NCI-H748 (cell line): ENCODE measurements around the gene ARRDC1.
"Not testable (repeated sequence)": the region's sequence is repeated elsewhere in the genome, so short reads cannot be mapped to it uniquely, and the experiment has no call there.

Experiments
- DNase-seq: peaks from one replicate; lab custom pipeline; 2025; ENCODE audit not compliant: unreplicated experiment; lab: John Stamatoyannopoulos, UW

The ARRDC1 gene

DNA sequence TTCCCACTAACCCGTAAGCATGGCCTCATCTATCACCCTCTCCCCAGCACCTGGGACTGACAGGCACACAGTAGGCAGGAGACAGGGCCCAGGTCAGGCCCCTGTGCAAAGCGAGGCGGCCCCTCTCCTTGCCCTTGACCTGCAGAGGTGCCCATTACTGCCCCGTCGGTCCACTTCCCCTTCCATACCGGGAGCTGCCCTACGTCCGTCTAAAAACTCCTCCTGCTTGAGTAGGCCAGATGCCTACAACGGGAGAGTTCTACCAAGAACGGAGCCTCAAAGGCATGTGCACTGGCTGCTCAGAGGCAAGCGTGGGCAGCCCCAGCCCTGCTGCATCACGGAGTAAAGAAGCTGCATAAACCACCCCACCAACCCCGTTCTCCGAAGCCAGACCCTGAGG lies 22.1 kb upstream of the ARRDC1 start:
- no peak for DNase-seq

DNA sequence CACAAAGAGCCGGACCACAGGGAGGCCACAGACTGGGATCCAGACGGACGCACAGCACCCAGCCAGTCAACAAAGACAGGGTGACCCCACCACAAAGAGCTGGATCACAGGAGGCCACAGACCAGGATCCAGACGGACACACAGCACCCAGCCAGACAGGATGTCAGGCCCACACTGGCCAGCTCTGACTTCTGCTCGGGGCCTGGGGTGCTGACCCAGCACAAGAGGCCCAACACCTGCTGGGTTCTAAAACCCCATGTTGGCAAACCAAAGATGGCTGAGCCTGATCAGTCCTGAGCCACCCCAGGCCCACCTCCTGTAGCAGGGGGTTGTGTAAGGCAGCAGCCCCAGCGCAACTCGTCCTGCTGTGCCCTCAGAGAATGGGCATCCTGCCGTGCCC lies 21.5 kb upstream of the ARRDC1 start:
- DNase-seq = no peak

DNA sequence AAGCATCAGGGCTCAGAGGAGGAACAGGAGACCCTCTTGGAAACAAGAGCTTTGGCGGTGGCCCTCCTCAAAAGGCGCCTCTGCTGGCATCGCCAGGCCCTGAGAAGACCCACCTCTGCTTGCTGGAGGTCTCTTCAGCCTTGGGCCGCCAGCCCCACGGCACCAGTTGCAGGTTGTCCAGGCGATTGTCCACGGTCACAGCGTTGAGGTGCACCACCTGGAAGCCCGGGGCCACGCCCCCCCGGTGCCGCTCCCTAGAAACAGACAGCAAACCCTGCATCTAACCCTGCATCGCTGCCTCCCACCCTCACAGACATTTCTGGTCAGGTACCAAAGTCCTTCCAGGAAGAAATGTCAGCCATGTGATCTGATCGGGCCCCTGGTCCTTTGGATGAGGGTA lies 18.6 kb upstream of the ARRDC1 start:
- no peak for DNase-seq

DNA sequence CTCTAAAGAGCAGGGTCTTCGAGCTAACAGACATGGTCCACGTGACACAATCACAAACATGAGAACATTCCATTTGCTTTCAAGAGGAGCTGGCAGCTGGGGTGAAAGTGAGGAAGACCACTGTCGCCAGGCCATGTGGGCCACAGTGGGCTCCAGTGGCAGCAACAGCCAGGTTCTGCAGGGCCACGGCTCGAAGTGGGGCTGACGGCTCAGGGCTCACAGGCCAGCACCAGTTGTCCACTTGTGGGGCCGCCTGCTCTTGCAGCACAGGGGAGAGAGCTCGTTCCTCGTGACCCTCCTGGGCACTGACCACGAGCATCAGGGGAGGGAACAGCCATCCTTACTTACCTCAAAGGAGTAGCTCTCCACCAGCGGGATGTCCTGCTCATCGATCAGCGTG lies 17.2 kb upstream of the ARRDC1 start:
- DNase-seq = no peak

DNA sequence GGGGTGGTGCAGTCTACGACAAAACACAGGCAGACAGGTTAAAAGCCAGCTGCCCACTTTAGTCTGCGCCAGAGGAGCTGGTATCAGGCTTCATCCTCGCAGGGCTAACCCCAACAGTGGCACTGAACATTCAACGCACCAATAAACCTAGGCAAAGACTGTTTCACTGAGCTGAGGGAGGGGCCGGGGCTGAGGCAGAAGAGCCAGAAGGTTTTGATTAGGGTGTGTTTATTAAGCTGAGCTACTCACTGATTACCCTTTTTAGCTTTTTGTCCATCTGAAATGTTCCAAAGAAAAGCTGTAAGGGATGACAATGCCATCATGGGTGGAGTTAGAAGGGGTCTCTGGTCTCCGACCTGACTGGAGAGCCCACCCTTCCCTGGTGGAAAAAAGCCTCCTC lies 16.6 kb upstream of the ARRDC1 start:
- no peak for DNase-seq

DNA sequence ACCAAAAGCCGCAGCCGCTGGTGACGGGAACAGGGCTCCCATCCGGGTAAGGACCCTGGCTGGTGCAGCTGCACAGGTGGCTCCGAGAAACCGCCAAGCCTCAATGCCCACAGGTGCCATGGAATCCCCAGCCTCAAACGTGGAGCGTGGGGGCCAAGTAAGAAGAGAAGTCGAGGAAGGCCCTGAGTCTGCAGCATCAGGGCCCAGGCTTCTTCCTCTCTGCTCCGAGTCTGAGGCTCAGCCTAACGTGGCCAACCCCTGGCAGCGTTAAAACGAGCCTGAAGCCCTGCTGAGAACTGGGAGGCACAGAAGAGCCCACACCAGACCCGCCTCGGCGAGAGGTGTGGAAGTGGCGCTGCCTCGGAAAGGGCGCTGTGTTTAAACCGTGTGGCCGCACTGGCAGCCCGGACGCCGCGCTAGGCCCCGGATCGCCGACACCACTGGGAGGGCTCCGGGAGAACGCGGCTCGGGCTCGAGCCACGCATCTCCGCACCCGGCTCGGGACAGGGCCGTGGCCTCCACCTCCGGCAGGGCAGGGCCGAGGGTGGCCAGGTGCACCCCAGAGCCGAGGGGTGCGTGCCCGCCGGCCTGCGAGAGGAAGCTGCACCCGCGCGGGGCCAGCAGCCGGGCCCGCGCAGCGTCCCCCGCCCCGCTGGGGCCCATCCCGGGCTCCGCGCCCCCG lies 15.9 kb upstream of the ARRDC1 start:
- DNase-seq = peak; percentile 28

DNA sequence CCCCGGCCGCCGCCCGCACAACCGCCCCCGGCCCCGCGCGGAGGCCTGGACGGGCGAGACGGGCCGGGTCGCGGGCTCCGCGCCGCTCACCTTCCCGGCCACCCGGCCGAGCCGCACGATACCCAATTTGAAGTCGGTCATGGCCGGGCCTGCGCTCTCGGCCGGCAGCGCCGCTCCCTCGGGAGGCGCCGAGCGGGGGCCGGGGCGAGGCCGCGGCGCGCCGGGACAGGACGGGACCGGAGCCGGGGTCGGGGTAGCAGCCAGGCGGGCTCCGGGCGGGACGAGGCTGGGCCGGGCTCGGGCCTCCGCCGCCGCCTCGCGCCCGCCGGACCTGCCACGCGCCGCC lies 15.4 kb upstream of the ARRDC1 start:
- DNase-seq = peak; percentile 50

DNA sequence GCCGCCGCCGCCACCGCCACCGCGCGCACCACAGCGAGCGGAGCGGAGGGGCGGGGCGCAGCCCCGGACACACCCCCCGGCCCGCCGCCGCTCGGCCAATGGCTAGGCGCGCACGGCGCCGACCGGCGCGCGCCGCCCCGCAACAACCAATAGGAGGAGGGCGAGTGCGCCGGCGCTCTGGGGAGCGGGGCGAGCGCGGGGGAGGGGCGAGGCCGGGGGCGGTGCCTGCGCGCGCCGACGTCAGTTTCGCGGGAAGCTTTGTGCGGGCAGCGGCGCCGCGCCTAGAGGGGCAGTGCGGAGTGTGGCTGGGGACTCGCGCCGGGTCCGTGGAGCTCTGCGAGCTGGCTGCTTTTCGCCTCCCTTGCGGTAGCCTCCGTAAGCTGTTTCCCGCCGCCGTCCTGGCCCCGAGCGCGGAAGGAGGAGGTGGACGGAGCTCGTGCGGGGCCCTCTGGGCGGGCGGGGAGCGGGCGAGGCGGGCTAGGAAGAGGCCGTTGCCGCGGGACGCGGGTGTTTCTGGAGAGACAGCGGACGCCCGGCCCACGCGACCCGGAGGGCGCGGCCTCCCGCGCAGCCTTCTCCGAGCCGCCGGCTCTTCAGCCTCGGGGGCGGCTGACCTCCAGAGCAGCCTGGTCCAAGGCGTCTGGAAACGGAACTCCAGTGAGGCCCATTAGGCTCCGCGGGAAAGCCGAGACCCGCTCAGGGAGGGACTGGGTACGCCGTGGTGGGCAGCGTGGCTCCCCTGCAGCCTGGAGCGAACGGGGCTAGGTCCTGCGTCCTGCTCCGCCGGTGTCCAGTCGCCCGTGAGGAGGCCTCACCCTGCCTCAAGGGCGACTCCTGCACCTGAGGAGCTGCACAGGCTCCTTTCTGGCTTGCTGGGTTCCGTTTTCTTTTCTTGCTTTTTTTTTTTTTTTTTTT lies 14.8 kb upstream of the ARRDC1 start, which contains the start of gene ZMYND19:
TSS of gene ZMYND19 (minus strand) at position 44 of the 915 bp plus-strand sequence. CDS start 249 bp downstream, outside the sequence.
- DNase-seq = peak; percentile 90

DNA sequence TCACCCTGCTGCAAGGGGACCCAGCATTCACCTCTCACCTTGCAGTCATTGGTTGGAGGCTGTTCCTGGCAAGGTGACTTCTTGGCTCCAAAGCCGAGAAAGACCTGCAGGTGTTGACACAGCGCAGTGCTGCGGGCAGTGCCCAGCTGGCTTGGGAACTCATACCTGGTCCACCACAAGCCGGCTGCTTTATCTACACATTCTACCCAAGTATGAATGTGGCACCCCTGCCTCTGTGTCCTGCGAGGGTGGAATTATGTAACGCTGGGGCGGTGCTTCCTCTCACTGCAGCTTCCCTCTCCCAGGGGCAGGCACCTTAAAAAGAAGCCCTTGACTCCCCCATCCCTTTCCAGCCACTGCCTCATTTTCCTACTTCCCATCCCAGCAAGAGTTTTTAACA lies 12.7 kb upstream of the ARRDC1 start:
- DNase-seq = no peak

DNA sequence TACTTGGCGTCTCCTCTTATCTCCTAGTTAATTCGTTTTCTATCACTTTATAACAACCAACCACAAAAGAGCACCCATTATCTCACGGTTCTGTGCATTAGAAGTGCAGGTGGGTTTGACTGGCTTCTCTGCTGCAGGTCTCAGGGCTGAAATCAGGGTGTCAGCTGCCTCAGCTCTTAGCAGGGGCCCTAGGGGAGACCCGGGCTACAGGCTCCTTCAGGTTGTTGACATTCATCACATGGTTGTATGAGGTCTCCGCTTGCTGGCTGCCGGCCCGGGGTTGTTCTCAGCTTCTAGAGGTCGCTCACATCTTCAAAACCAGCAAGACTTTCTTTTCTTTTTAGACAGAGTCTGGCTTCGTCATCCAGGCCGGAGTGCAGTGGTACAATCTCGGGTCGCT lies 12.3 kb upstream of the ARRDC1 start:
- DNase-seq = no peak

DNA sequence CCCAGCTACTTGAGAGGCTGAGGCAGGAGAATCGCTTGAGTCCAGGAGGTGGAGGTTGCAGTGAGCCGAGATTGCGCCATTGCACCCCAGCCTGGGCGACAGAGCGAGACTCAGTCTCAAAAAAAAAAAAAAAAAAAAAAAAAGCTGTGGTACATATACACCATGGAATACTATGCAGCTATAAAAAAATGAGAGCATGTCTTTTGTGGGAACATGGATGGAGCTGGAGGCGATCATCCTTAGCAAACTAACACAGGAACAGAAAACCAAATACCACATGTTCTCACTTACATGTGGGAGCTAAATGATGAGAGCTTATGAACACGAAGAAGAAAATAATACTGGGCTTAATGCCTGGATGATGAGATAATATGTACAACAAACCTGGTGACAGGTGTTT lies 8.9 kb upstream of the ARRDC1 start:
- DNase-seq = not testable (repeated sequence)

DNA sequence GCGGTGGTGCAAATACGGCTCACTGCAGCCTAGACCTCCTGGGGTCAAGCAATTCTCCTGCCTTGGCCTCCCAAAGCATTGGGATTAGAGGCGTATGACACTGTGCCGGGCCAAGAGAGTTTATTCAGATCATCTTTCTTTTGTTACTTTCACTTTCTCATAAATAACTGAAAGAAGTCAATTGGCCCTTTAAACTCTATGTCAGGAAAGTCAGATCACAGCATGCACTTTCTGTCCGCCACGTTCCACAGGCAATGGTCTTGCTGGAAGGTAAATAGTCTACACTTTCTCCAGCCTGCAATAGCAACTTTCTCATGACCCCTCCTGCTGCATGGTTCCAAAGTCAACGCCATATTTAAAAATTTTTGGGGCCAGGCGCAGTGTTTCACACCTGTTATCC lies 6.5 kb upstream of the ARRDC1 start:
- no peak for DNase-seq

DNA sequence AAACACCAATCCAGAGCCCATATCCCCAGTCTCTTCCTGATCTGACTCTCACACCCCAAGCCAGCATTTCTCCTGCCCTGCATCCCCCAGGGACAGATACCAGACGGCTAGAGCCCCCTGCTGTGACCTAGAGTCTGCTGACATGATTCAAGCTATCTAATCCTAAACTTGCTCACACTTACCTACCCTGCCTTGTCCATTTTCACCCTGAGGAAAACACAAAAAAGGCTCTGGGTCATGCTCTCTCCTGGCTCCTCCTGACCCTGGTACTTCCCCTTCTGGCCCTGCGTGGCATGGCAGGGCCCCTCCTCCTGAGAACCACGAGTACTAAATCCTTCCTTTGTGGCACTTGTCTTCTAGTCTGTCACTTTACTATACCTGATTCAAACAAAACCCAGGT lies 2.8 kb upstream of the ARRDC1 start:
- DNase-seq = no peak

DNA sequence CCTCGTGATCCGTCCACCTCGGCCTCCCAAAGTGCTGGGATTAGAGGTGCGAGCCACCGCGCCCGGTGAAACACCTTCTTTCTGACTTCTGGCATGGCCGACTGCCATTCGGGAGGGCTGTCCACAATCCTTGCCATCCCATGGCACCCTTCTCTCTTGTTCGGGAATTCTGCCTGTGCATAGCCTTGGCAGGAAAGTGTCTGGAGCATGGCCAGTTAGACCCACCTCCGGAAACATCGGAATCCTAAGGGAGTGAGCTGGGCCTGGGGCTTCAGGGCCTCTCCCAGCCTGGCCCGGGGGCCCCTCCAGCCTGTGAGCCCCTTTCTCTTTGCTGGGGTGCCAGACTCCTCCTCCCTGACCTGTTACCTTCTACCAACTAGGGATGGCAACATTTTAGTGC lies 1.6 kb upstream of the ARRDC1 start:
- no peak for DNase-seq

DNA sequence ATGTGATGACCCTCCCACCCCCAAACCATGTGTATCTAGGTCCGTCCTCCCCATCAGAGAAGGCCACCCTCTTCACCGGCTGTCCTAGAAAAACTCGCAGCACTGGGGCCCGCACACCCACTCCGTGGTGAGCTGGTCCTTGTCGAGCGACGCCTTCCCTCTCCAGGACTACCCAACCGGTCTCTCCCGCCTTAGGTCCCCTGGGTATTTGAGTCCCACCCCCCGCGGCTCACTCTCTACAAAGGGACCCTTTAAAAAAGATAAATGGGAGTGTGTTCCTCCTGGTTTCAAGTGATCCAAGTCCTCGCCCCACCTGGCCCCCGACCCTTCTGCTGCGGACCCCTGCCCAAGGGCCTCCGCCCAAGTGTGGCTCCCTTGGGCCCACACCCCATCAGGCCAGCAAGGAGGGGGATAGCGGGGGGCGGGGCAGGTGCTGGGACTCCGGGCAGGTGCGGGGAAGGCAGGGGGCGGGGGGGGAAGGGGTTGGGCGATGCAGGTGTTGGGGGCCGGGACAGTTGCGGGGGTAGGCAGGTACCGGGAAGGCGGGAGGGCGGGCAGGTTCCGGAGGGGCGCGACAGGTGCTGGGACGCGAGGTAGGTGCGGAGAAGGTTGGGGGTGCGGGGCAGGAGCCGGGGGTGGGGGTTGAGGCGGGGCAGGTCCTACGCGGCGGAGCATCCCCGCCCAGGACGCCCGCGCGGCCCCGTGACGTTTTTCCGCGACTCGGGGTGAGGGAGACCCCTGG lies 970 bp upstream of the ARRDC1 start:
- no peak for DNase-seq

DNA sequence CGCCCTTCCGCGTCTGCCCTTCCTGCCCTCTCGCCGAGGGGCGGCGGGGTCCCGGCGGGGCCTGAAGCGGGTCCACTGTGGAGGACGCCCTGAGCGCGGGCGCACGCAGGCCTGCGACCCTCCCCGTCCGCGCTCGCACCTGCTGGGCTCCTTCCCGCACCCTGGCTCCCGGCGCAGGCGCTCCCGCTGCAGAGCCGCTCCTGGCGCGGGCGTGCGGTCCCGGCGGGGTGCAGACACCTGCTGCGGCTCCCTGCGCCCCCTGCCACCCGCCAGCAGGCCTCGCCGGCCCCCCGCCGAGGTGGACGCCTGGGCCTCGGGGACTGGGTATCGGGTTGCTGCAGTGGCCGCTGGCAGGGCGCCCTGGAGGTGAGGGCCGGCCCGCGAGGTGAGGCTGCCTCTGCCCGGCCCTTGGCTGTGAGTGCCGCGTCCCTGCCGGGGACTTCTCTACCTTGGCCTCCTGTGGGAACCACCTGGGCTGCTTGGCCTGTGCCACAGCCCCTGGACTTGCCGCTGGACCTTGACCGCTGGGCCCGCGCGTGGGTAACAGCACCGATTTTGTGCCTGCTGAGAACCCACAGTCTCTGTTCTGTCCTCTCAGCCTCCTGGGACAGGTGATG lies 627 bp downstream of the ARRDC1 start:
- peak; percentile 51 for DNase-seq

DNA sequence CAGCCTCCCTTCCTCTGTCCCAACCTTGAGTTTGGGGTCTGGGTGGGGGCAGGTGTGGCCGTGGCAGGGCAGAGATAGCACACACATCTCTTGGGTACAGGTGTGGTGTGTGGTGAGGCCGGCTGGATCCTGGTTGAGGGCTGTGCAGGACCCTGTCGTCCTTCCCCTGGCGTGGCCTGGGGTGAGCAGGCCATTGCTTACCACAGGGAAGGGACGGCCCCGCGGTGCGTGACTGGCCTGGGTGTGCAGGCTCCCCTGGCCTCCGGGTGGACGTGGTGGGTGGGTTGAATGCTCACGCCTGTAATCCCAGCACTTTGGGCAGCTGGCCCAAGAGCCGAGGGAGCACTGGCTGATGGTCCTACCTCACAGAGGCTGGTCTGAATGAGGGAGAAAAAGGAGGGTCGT lies 1.2 kb downstream of the ARRDC1 start:
- DNase-seq = no peak

DNA sequence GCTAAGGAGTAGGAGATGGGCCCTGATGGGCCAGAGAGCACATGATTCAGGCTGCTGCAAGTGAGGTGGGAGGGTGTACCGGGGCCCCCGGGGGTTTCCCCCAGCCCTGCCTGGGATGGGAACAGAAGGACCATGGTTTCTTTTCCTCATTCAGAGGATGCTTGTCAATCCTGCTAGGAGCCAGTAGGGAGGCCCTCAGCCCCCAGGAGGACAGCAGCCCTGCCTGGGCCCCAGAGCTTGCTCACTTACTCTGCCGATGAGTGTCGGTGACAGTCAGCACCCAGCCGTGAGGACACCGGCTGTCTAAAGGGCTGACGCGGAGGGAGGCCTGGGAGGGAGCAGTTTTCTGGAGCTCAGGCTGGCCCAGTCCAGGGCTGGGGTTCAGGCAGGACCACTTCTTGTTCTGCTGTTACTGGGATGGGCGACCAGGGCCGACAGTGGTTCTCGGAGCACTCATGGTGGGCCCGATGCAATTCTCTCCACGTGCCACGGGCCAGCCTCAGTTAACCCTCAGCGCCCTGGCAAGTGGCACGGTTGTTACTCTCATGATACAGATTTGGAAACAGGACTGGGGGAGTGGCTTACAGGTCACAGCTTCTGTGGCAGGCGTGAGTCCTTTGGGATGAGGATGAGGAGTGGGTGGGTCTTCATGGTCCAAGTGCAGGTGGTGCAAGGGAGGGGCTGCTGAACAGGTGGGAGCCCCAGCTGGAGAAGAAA lies 1.8 kb downstream of the ARRDC1 start:
- DNase-seq = no peak

DNA sequence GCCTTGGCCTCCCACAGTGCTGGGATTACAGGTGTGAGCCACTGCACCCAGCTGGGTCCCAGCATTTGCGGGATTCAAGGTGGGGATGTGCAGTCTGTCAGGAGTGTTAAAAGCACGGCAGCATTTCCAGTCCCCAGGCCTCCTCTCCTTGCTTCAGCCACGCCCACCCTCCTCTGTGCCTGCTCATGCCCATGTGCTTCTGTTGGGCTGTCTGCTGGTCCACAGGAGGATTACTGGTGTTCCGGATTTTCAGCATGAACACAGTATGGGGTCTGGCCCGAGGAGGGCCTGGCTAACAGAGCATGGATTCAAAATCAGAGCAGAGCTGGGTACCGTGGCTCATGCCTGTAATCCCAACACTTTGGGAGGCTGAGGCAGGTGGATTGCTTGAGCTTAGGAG lies 5.5 kb downstream of the ARRDC1 start:
- no peak for DNase-seq
